Measurements from ENCODE around the gene NKAPL. TPM values are rescaled to one million over a fixed set of nuclear protein-coding genes. Genes with fewer than 3 reads are reported as not detected.

The NKAPL gene
- total and polyA plus RNA-seq, 7 donors: 5.0 to 27.3 (median 8.1) TPM

DNA sequence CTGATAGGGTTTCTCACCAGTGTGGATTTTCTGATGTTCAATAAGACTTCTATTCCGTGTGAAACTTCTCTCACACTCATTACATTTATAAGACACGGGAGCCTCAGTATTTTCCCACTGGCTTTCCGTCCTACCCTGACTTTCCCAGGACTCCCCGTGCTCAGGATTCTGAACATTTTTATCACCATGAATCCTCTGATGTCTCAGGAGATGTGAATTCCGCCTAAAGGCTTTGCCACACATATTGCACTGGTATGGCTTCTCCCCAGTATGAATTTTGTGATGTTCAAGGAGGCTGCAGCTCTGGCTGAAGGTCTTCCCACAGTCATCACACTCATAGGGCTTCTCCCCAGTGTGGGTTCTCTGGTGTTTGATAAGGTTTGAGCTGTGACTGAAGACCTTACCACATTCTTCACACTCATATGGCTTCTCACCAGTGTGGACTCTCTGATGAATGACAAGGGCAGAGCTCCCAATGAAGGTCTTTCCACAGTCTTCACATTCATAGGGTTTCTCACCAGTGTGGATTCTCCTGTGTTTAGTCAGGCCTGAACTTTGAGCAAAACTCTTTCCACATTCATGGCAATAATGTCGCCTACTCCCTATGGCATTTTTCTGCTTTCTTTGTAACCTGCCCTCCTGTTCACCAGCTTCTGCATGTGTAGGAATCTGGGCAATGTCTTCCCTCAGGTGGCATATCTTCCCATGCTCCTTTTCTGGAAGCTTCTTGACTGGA, 13.7 kb upstream of the NKAPL start:
- TF ChIP-seq, protein P1, sequence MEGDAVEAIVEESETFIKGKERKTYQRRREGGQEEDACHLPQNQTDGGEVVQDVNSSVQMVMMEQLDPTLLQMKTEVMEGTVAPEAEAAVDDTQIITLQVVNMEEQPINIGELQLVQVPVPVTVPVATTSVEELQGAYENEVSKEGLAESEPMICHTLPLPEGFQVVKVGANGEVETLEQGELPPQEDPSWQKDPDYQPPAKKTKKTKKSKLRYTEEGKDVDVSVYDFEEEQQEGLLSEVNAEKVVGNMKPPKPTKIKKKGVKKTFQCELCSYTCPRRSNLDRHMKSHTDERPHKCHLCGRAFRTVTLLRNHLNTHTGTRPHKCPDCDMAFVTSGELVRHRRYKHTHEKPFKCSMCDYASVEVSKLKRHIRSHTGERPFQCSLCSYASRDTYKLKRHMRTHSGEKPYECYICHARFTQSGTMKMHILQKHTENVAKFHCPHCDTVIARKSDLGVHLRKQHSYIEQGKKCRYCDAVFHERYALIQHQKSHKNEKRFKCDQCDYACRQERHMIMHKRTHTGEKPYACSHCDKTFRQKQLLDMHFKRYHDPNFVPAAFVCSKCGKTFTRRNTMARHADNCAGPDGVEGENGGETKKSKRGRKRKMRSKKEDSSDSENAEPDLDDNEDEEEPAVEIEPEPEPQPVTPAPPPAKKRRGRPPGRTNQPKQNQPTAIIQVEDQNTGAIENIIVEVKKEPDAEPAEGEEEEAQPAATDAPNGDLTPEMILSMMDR (IDR thresholded peaks at IDR 0.05): no peak
- Histone ChIP-seq H3K27ac (no peak overlapping the region), H3K4me1 (no peaks in the 10 kb centered on the region), H3K4me3 (no peak overlapping the region), H3K9me3 (no peaks in the 10 kb centered on the region), H3K27me3 (ENCODE audit: insufficient read depth in 3 of 3, low read length in 2 of 3) (no peaks in the 10 kb centered on the region), H3K36me3 (ENCODE audit: insufficient read depth in 1 of 2, low read depth in 1 of 2) (peaks cover 8 to 70% of the 10 kb centered on the region in 2 donors)
- intact Hi-C loops (cut with DNase I): no loop called here
- 87 to 92% (median 92%) methylated on average over 6 of the region's 6 CpGs for WGBS, 3 donors
- ATAC-seq (no peak), DNase-seq (no peak)

DNA sequence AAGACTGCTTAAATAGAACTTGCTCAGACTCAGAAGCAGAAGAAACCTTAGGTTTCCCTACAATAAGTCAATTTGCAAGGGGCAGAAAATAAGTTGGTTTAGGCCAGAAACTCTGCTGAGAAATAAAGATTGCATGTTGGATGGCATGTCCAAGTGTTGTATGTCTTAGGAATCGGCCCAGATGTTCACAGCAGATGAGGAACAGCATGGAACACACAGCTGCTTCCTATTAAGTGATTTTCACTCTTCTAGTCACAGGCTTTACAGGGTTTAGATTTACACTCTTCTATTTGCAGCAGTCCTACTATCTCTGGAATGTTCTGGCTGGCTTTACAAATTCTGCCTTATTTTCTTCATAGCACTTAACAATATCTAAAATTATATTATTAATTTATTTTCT, 10.2 kb upstream of the NKAPL start:
- intact Hi-C loops (cut with DNase I): no loop called here
- WGBS, 3 donors: 21 to 52% (median 26%) methylated on average over 1 of the region's 1 CpG
- ATAC-seq (no peak), DNase-seq (no peak)
- H3K4me3 ChIP-seq: no peak overlapping the region
- H3K36me3 ChIP-seq (ENCODE audit: insufficient read depth in 1 of 2, low read depth in 1 of 2): peaks cover 8 to 59% of the 10 kb centered on the region in 2 donors
- no peak overlapping the region for H3K27ac ChIP-seq
- H3K9me3 ChIP-seq: no peaks in the 10 kb centered on the region
- no peaks in the 10 kb centered on the region for H3K27me3 ChIP-seq (ENCODE audit: insufficient read depth in 3 of 3, low read length in 2 of 3)
- TF ChIP-seq, protein P1 (IDR thresholded peaks at IDR 0.05): no peak
- H3K4me1 ChIP-seq: peaks cover 7% of the 10 kb centered on the region

DNA sequence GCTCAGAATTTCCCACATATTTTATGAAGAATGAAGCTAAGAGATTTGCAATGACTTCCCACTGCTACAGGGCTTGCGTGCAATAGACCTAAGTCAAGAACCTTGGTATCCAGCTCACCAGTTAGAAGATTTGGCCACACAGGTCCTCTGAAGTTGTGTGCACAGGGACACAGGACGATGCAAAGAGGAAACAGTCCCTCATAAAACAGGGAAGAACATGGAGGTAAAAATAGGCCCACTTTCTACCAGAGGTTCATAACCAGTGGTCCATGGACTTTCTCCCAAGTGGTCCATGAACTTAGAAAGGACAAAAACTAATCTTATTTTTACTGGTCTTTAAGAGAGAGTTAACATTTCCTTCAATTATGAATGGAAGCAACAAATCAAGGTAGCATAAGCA, 8.3 kb upstream of the NKAPL start:
- ATAC-seq: no peak
- DNase-seq: no peak
- Histone ChIP-seq H3K36me3 (ENCODE audit: insufficient read depth in 1 of 2, low read depth in 1 of 2) (peaks cover 8 to 40% of the 10 kb centered on the region in 2 donors), H3K4me1 (peaks cover 7% of the 10 kb centered on the region), H3K27ac (no peak overlapping the region), H3K27me3 (ENCODE audit: insufficient read depth in 3 of 3, low read length in 2 of 3) (no peaks in the 10 kb centered on the region), H3K4me3 (peak overlapping the region; percentile 80), H3K9me3 (no peaks in the 10 kb centered on the region)
- TF ChIP-seq, protein P1 (IDR thresholded peaks at IDR 0.05): no peak
- intact Hi-C loops (cut with DNase I): loop anchor here (2.0 to 5.0 kb wide), 4 partner anchors 24 to 113 kb away; no protein-coding TSS in a partner anchor
- WGBS, 3 donors: 73 to 83% (median 74%) methylated on average over 2 of the region's 2 CpGs

DNA sequence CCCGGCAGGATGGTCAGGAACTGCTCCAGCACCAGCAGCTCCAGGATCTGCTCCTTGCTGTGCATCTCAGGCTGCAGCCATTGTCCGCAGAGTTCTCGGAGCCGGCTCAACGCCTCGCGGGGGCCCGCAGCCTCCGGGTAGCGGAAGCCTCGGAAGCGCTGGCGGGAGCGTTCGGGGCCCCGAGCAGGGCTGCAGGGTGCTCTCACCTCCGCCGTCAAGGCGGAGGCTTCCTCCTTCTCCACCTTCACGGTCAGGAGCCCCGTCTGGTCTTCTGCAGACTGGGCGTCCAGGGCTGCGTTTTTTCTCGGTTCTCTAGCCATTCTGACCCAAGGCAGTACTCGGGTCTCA, 7.5 kb upstream of the NKAPL start:
- peak; percentile 19 to 63 (median 30) for ATAC-seq
- Histone ChIP-seq H3K4me3 (peak overlapping the region; percentile 80), H3K27ac (peak overlapping the region; percentile 61), H3K9me3 (no peaks in the 10 kb centered on the region), H3K4me1 (peaks cover 7% of the 10 kb centered on the region), H3K36me3 (ENCODE audit: insufficient read depth in 1 of 2, low read depth in 1 of 2) (peaks cover 3 to 32% of the 10 kb centered on the region in 2 donors), H3K27me3 (ENCODE audit: insufficient read depth in 3 of 3, low read length in 2 of 3) (no peaks in the 10 kb centered on the region)
- 0 to 1% (median 1%) methylated on average over 20 to 25 of the region's 25 CpGs for WGBS, 3 donors
- DNase-seq: no peak
- intact Hi-C loops (cut with DNase I): loop anchor here (1.0 to 5.0 kb wide), 6 partner anchors 15 to 115 kb away; partner anchors contain the start of gene ZSCAN26 (in 1 of the 2)
- TF ChIP-seq, protein P1 (IDR thresholded peaks at IDR 0.05): no peak

All from psoas muscle (tissue), 8 donors.